ENCODE results near the gene FOSL1.
A peak's percentile ranks its signal among the peaks of the same experiment; 100 is the strongest.

The FOSL1 gene

DNA sequence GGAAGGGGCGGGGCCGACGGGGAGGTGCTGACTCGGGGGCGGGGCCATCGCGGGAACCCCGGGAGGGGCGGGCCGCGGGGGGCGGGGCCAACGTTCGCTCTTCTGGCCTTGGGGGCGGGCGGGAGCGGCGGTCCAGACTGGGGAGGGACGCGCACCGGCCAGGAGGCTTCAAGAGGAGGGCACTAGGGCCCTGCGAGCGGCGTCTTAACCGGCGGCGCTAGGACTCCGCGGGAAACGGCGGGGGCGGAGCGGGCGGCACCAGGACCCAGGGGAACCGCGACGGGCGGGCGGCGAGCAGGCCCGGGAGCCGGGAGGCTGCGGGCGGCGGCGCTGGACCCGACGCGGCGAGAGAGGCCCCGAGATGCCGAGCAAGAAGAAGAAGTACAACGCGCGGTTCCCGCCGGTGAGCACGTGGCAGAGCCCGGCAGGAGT lies 19.0 kb upstream of the FOSL1 start, which contains the start of gene DRAP1:
TSS of gene DRAP1 (plus strand) at position 286 of the 432 bp plus-strand sequence. CDS start at position 362, 76 bp downstream.
- peak; percentile 97 for DNase-seq

GRCh38 chr11:65918211-65919140 lies 18.3 kb upstream of the FOSL1 start, which contains the start of gene C11orf68:
C11orf68 (minus strand) TSS chr11:65919062; CDS start chr11:65919031, 31 bp downstream.
- no peak for DNase-seq

DNA sequence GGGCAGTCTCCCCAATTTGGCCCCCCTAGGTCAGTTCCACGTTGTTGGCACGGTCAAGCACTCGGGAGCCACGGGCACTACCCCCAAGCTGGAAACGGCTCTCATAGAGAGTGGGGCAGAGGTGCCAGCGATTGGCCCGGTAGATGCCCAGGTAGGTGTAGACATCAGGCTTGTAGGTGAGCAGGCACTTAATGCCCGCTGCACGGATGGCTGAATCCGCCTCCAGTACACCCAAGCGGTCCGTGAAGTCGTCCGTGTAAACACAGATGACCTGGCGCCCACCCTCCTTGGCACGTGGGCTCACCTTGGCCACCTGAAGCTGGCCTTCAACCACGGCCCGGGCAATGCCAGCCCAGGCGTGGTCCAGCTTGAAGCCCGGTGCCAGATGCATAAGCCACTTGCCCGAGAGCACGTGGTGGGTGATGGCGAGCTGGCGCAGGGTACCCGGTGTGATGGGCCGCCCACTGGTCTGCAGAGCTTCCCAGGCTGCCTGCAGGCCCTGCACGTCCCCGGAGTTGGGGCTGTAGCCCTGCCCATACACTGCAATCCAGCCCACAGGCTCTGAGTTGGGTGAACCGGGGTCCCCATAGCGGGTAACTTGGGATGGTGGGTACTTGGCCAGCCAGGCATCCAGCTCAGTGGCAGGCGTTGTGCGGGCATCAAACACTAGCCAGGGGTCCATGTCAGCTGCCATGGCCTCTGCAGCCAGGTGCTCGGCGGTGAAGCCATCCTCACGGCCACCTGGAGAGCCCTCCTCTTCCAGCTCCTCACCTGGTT lies 17.4 kb upstream of the FOSL1 start:
- no peak for DNase-seq

- no peak for DNase-seq
Observed at GRCh38 chr11:65917077-65917433, 16.9 kb upstream of the FOSL1 start.

DNA sequence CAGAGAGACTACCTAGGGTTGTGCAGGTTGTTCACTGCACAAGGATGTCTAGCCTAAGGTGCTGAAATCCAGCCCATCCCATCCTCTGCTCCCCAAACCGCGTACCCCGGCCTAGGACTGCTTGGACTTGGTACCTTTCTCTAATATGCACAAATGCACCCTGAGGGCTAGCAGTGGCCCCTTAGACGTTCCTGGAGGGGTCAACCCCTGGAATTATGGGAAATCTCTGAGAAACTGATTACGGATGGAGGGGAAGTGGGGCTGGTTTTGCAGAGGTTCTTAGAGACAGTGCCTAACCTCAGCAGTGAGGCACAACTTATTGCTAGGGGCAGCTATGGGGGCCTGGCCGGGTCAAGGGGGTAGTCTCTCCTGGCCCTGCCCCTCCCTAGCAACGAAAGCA lies 16.2 kb upstream of the FOSL1 start:
- DNase-seq = no peak

GRCh38 chr11:65915821-65916251 lies 15.6 kb upstream of the FOSL1 start:
- no peak for DNase-seq

GRCh38 chr11:65915101-65915820 lies 15.1 kb upstream of the FOSL1 start:
- no peak for DNase-seq

- DNase-seq = no peak
Observed at GRCh38 chr11:65912845-65913244, 12.7 kb upstream of the FOSL1 start.

DNA sequence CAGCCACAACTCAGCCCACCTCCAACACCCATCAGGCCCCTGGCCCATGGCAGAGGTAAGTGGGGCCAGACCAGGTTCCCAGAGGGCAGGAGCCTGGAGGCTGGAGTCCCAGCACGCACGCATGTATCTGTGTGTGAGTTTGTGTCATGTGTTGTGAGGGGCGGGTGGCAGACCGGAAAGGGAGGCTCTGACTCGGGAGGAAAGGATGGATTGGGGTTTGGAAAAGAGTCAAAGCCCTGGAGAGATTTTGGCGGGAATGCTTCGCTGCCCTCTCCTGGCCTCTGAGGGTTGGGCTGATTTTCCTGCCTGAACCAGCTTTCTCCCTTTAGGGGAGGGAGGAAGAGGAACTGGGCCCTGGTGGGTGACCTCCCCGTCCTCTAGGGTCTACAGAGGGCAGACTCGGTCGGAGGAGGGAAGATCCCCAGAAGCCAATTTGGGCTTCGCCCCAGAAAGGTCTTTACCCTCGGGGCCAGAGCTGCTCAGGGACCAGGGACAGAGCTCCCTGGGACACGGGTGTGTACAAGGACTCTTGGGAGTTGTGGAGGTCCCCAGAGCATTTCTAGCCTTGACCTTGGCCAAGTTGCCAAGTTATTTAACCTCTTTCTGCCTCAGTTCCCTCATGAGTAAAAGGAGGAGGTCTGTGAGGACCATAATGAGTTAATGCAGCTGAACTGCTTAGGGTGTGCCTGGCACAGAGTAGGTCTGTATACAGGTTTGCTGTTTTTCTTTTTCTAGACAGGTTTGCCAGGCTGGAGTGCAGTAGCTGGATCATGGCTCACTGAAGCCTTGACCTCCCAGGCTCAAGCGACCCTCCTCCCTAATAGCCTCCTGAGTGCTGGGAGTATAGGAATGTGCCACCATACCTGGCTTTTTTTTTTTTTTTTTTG lies 11.7 kb upstream of the FOSL1 start:
- no peak for DNase-seq

DNA sequence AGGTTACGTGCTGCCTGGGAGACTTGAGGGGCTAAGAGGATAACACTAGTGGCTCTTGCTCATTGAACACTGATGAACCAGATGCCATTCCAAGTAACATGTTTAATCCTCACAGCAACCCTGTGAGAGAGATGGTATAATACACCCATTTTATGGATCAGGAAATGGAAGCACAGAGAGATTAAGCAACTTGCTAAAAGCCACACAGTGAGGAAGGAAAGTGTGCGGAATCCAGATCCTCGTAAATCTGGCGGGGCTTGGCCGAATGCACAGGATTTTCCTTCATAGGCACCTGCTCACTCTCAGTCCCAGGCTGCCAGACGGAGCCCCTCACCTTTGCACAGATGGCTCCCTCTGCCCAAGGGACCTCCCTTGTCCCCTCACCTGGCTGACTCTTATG lies 7.7 kb upstream of the FOSL1 start:
- DNase-seq = no peak

GRCh38 chr11:65906602-65907001 lies 6.4 kb upstream of the FOSL1 start:
- DNase-seq = no peak

DNA sequence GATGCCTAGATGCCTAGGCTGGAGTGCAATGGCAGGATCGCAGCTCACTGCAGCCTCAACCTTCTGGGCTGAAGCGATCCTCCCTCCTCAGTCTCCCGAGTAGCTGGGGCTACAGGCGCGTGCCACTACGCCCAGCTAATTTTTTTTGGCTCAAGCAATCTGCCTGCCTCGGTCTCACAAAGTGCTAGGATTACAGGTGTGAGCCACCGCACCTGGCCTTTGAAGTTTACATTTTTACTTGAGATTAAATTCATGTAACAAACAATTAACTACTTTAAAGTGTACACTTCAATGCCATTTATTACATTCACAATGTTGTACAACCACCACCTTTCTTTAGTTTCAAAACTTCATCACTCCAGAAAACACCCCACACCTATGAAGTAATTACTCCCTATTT lies 3.5 kb upstream of the FOSL1 start:
- no peak for DNase-seq

DNA sequence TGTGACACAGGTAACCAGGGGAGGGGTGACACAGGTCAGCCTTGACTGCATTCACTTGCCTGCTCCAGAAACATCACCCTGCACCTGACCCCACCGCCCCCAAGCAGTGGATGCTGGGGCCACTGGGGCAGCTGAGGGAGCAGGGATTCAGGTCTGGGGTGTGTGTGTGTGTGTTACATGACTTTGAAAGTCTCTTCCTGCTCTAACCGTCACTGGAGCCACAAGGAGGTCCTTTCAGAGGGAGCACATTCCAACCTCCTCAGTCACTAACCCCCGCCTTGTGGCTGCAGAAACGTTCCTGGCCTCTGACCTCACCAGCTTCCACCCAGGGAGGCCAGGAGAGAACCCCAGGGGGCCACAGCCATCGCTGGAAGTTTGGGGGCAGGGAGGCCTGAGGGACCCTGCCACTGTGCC lies 2.9 kb upstream of the FOSL1 start:
- DNase-seq = no peak

GRCh38 chr11:65900899-65901180 lies 652 bp upstream of the FOSL1 start:
- DNase-seq = no peak

DNA sequence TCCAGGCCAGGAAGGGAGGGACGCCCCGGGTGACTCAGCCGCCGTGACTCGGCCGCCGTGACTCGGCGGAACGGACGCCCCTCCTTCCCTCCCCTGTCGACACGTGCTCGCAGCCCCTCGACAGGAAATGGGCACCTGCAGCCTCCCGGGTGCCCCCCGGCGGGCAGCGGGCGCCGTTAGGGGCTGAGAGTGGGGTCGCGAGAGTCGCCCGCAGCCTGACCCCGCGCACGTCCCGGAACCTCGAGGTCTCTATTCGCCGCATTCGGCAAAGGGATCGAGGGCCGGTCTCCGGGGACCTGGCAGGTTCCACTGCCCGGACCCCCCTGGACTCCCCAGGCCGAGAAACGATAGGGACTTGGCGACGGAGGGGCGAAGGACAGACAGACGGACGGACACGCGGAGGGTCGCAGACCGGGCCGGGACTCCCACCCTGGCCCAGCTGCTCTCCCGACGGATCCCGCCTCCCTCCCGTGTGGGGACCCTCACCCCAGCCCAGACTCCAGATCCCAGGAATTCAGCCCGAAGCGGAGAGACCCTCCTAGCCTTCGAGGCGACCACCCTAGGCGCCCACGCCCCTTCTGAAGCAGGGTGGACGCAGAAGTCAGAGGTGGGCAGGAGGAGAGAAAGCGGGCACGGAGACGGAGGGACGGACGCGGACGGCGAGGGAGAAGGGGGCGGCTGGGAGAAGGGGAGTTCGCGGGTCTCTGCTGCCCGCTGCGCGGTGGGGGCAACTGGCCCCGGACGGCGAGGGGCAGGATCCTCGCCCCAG lies 648 bp downstream of the FOSL1 start:
- DNase-seq = peak; percentile 79

GRCh38 chr11:65898656-65899355 lies 1.4 kb downstream of the FOSL1 start:
- no peak for DNase-seq

GRCh38 chr11:65897020-65897471 lies 3.1 kb downstream of the FOSL1 start:
- no peak for DNase-seq

- no peak for DNase-seq
Observed at GRCh38 chr11:65896034-65896999, 3.9 kb downstream of the FOSL1 start.

- no peak for DNase-seq
Observed at GRCh38 chr11:65895482-65895981, 4.7 kb downstream of the FOSL1 start.
